Mesodermal cell (in vitro differentiated cells): ENCODE measurements around the gene NKAIN2.

Experiments used
- H3K27ac ChIP-seq: 2 replicates; pipeline ENCODE4 v1.7.0; 2013; ENCODE audit warnings: mild to moderate bottlenecking, low read depth, low read length, moderate library complexity; ENCODE audit not compliant: severe bottlenecking
- H3K36me3 ChIP-seq: 2 replicates; pipeline ENCODE4 v1.7.1; 2013; ENCODE audit warnings: mild to moderate bottlenecking, low read length, moderate library complexity; ENCODE audit not compliant: control insufficient read depth, insufficient read depth
- H3K4me1 ChIP-seq: one replicate; pipeline ENCODE4 v1.7.1; 2013; ENCODE audit warnings: mild to moderate bottlenecking, low read length; ENCODE audit not compliant: insufficient read depth, control insufficient read depth, poor library complexity, severe bottlenecking
- H3K4me3 ChIP-seq: 2 replicates; pipeline ENCODE4 v1.7.0; 2013; ENCODE audit warnings: low read length, control low read depth, mild to moderate bottlenecking; ENCODE audit not compliant: insufficient read depth, poor library complexity, severe bottlenecking; ENCODE audit errors: extremely low read depth
- H3K9me3 ChIP-seq: 2 replicates; pipeline ENCODE4 v1.7.1; 2013; ENCODE audit warnings: mild to moderate bottlenecking, low read length, moderate library complexity; ENCODE audit not compliant: control insufficient read depth
- WGBS, 2 experiments: methylation state at CpG; one replicate each; pipeline ENCODE4 v1.1.5; 2013; ENCODE audit warnings: missing lambda C conversion rate in 2 of 2; ENCODE audit not compliant: insufficient coverage in 2 of 2; 5-methylcytosine and 5-hydroxymethylcytosine counted together

NKAIN2 gene

DNA sequence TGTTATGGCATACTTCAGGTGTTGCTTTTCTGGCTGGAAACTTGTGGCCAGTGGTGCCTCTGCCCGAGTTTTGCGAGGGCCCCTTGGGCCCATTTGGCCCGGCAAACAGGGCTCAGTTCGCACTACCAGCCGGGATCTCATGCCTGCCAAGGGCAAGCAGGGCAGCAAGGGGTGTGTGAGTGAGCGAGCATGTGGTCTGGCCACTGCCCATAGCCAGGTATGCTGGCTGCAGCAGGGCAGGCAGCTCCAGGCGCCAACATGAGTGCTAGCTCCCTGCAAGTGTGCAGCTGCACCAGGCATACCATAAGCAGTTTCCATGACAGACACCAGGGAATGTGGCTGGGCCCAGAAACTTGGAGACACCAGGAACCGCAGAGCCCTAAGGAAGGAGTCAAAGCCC, 389.5 kb downstream of the NKAIN2 start:
- 84 to 95% methylated on average over 2 to 3 of the region's 8 CpGs for WGBS, 2 experiments
- Histone ChIP-seq H3K27ac (no peak overlapping the region), H3K4me1 (no peaks in the 10 kb centered on the region), H3K36me3 (no peaks in the 10 kb centered on the region), H3K9me3 (no peaks in the 10 kb centered on the region), H3K4me3 (no peak overlapping the region)

DNA sequence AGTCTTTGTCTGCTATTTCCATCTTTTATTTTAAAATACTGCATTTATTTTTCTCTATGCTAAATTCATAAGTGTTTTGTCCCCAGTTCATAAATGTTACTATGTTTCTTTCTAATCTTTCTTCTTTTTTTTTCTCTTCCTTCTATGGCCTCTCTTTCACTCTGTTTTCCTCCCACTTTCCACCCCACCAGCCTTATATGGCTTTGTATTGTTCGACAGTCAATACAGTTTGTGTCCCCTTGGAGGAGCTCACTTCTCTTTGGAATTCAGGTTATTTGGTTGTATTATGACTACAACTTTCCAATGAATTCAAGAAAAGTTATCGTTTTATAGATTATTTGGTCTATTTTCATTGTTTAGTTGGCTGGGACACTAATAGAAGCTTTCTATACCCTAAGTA, 393.5 kb downstream of the NKAIN2 start:
- no peaks in the 10 kb centered on the region for H3K4me1 ChIP-seq
- WGBS, 2 experiments, result no CpG with 5 or more reads among the region's 2 CpGs
- H3K36me3 ChIP-seq, result no peaks in the 10 kb centered on the region
- H3K4me3 ChIP-seq, result no peak overlapping the region
- no peak overlapping the region for H3K27ac ChIP-seq
- no peaks in the 10 kb centered on the region for H3K9me3 ChIP-seq

DNA sequence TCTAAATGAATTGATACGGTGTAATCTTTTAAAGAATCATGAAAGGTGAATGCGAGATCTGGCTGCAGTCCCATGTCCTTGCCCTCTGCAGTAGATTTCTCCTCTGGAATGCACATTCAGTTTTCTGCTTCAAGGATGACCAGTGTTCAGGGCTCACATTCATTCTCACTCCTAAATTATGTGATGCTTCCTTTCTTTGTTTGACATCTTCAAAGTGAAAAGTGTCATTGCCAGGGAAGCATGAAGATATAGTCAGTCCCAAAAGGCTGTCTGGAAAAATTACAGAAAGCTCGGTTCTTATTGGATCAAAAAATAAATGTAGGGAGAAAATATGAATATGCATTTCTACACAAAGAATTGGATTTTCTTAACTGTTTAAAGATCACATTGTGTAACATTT, 395.6 kb downstream of the NKAIN2 start:
- no peak overlapping the region for H3K27ac ChIP-seq
- H3K36me3 ChIP-seq, result no peaks in the 10 kb centered on the region
- WGBS, 2 experiments, result 86% methylated on average over 1 of the region's 3 CpGs; no CpG with 5 or more reads in 1 of the 2 experiments
- no peaks in the 10 kb centered on the region for H3K4me1 ChIP-seq
- H3K4me3 ChIP-seq, result no peak overlapping the region
- no peaks in the 10 kb centered on the region for H3K9me3 ChIP-seq

DNA sequence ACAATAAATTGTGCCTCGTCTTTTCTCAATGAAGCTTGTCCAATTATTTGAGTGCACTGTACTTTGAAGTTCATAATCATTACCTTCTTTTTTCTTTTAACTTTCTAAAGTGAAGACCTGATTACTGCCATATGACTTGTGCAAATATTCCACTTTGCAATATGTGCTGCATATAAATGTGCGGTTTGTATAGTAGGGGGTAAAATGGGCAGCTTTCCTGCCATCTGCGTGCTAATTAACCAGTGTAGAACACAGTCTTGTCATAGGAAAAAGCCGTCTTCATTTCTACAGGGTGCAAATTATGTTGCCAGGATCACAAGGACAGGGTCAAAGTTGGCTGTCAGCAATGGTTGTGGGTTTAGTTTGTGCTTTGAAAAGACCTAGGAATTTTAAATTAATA, 397.0 kb downstream of the NKAIN2 start:
- no peak overlapping the region for H3K4me3 ChIP-seq
- H3K9me3 ChIP-seq, result no peaks in the 10 kb centered on the region
- no peak overlapping the region for H3K27ac ChIP-seq
- no peaks in the 10 kb centered on the region for H3K4me1 ChIP-seq
- WGBS, 2 experiments, result 76 to 85% methylated on average over 2 to 3 of the region's 4 CpGs
- H3K36me3 ChIP-seq, result no peaks in the 10 kb centered on the region

DNA sequence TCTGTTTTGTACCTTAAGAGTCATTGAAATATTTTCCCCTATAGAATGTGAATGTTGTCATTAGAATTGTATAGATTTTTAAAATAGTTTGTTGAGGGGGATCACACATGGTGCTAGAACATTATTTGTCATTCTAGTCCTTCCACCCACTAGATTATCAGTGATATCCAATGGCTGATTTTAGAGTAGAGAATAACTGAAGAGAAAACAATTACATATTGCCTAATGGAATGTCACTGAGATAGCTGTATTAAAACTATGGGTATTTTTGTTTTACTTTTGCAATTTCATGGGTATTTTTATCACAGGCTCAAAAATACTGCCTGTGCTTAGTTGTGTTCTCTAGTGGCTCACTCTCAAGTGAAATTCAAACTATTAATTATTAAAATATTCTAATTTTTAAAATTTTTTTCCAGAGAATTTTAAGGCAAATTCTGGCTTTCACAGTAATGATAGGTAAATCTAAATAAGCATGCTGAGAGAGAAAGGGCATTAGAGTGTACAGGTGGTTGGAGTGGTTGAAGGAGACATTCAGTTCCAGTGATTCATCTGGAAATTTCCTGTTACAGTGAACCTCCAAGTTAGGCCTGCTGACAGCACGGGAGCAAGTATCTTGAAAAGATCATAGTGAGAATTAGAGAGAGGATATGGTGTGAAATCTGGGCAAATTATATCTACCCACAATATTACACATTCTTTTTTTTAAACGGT, 399.6 kb downstream of the NKAIN2 start:
- Histone ChIP-seq H3K4me3 (no peak overlapping the region), H3K27ac (no peak overlapping the region), H3K9me3 (no peaks in the 10 kb centered on the region), H3K4me1 (no peaks in the 10 kb centered on the region), H3K36me3 (no peaks in the 10 kb centered on the region)
- WGBS, 2 experiments, result no CpG with 5 or more reads among the region's 2 CpGs

DNA sequence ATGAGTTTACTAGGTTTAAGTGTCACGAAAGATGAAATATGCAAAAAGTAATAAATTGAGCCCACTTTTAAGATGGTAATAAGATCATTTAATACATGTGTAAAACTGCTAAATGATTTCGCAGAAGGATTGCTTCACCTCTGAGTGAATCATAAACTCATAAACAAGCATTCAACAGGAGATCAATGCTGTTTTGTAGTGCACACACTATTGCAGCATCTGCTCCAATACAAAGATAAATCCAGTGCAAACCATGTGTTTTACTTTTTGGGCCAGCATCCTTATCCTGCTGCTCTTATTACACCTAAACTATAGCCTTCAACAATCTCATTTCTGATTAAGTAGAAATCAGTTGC, 400.1 kb downstream of the NKAIN2 start:
- H3K4me3 ChIP-seq, result no peak overlapping the region
- H3K36me3 ChIP-seq, result no peaks in the 10 kb centered on the region
- H3K9me3 ChIP-seq, result no peaks in the 10 kb centered on the region
- H3K4me1 ChIP-seq, result no peaks in the 10 kb centered on the region
- WGBS, 2 experiments, result 100% methylated on average over 1 of the region's 2 CpGs; no CpG with 5 or more reads in 1 of the 2 experiments
- H3K27ac ChIP-seq, result no peak overlapping the region

DNA sequence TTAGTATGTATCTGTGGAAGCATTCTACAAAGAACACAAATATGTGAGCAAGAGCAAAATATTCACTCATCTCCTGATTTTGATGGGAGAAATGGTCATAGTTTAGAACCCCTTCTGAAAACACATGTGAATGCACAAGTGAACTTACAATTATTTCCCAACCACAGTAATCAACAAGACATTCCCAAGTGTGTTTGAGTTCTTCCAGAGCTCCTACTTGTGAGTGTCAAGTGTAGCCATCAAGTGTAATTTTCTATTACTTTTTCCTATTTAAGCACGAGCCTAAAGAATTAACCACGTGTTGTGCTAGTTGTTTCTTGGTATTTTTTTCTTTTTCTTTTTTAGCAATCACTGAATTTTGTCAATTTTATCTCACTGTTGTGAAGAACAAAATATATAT, 402.3 kb downstream of the NKAIN2 start:
- no peak overlapping the region for H3K4me3 ChIP-seq
- WGBS, 2 experiments, result no CpG with 5 or more reads among the region's 2 CpGs
- H3K4me1 ChIP-seq, result no peaks in the 10 kb centered on the region
- no peaks in the 10 kb centered on the region for H3K9me3 ChIP-seq
- no peak overlapping the region for H3K27ac ChIP-seq
- H3K36me3 ChIP-seq, result no peaks in the 10 kb centered on the region

DNA sequence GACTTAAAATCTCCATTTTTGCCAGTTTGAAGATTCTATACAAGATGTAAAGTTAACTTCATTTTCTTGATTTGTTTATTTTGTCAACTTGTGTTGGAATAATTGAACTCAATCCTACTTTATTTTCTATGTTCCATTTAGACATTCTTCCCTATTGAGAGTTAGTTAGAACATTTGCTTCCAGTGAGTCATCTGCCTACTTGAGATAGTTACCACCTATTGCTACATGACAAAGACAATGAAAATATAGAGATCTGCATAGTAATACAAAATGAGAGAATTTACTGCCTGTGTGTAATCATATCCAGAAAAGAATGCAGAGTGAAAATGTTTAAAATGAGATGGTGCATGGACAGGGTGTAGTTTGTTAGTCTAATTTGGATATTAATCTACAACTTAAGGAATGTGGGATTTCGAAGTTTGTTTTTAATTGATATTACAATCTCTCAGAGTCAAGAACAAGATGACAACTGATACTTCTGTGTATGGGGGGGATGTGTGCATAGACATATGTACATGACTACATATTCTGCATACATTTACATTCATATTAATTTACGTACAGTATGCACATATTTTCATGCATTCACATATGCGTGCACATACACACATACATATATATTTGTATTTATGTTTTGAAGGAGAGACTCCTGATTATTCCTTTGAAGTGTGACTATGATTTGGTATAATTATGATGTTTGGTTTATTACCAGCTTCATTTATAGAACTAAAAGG, 420.1 kb downstream of the NKAIN2 start:
- Histone ChIP-seq H3K9me3 (no peaks in the 10 kb centered on the region), H3K4me3 (no peak overlapping the region), H3K4me1 (no peaks in the 10 kb centered on the region), H3K36me3 (no peaks in the 10 kb centered on the region), H3K27ac (no peak overlapping the region)
- no CpG with 5 or more reads among the region's 3 CpGs for WGBS, 2 experiments

DNA sequence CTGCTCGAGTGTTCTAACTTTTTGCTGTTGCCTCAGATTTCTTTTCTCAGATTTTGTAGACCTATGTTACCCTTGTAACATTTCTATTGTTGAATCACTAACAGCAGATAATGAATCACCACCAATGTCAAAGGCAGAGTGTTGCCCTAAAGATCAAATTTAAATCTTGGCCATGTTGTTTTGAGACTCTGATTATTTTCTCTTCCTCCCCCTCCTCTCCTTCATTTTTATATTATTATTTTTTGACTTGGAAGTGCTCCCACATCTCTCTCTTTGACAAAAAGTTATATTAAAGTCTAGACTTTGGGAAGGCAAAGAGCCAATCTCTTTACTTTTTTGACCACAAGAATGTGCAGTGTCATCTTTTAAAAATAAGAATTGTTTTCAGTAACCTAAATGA, 422.7 kb downstream of the NKAIN2 start:
- no peak overlapping the region for H3K4me3 ChIP-seq
- no peak overlapping the region for H3K27ac ChIP-seq
- no peaks in the 10 kb centered on the region for H3K9me3 ChIP-seq
- 80% methylated on average over 1 of the region's 1 CpG; no CpG with 5 or more reads in 1 of the 2 experiments for whole genome bisulfite sequencing, 2 experiments
- H3K36me3 ChIP-seq, result no peaks in the 10 kb centered on the region
- no peaks in the 10 kb centered on the region for H3K4me1 ChIP-seq

DNA sequence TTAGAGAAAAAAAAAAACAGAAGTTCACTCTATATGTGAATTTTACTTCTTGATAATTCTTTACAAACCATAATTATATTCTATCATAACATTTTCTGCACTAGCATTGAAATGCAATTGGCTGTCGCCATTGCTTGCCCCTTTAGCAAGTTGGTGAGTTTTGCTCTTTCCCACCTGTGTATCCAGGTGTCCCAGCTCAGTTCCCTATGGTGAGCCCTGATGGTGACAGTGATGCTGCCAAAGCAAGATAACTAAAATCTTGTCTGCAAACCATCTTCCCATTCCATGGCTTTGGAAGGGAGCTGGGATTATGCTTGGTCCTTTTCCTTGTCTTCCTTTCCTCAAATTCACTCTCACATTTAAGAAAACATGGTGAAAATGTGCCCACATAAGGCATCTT, 429.6 kb downstream of the NKAIN2 start:
- no peaks in the 10 kb centered on the region for H3K4me1 ChIP-seq
- H3K27ac ChIP-seq, result no peak overlapping the region
- H3K36me3 ChIP-seq, result no peaks in the 10 kb centered on the region
- WGBS, 2 experiments, result 100% methylated on average over 1 of the region's 1 CpG
- H3K4me3 ChIP-seq, result no peak overlapping the region
- no peaks in the 10 kb centered on the region for H3K9me3 ChIP-seq

DNA sequence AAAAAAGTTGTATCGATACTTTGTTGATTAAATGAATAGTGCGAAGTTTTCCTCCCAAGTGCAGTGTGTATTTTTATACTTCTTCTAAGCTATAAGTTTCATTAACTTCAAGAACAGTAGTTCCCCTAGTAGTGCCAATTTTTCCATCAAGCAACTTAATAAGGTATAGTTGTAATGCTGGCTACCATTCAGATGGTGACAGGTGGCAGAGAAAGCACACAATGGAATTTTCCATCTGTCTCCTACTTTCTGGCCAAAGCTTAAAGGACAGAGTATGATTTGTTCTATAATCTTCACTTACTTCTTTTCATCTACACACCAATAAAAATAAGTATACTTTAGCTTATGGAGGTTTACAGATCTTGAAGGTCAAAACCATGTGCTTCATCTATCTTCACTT, 431.1 kb downstream of the NKAIN2 start:
- Histone ChIP-seq H3K27ac (no peak overlapping the region), H3K4me1 (no peaks in the 10 kb centered on the region), H3K9me3 (no peaks in the 10 kb centered on the region), H3K4me3 (no peak overlapping the region), H3K36me3 (no peaks in the 10 kb centered on the region)
- WGBS, 2 experiments, result no CpG with 5 or more reads among the region's 2 CpGs
